ENCODE data around the gene TRAF1.
A peak's percentile ranks its signal among the peaks of the same experiment; 100 is the strongest.

Gene TRAF1

DNA sequence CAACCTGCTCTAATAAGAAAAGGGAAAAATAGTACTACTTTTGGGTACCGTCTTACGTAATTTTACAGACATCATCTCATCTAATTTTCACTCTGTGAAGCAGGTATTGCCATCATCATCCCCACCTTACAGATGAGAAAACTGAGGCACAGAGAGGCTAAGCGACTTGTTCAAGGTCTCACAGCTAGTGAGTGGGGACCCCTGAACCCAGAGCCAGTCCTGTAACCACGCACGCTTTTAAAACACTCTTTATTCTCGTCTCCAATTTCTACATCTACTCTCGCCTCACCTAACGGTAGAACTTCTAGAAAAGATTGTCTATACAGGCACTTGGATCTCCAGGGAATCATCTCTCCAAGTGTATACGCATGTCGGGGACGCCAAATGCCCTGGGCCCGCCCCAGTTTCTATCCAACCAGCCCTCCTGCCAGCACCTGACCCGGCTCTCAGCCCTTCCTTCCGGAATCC lies 1.5 kb upstream of the TRAF1 start:
- Histone ChIP-seq H3F3A (ENCODE audit: low read depth) (peaks cover 5% of the 10 kb centered on the region; the same call in 1 of the 2 replicates), H3K9ac (ENCODE audit: low read depth, low read length, poor library complexity, severe bottlenecking) (peak overlapping the region; percentile 70), H2AFZ (ENCODE audit: low read length) (no peak overlapping the region), H3K36me3 (ENCODE audit: insufficient read depth, low read length) (no peaks in the 10 kb centered on the region), H3K9me2 (replicated peaks; ENCODE audit: low read depth, low read length) (no peaks in the 10 kb centered on the region), H3K4me2 (ENCODE audit: low read depth, low read length, poor library complexity, severe bottlenecking) (peak overlapping the region; percentile 63), H3K27me3 (ENCODE audit: insufficient read depth, low read length, poor library complexity, severe bottlenecking) (no peaks in the 10 kb centered on the region), H3K9me3 (ENCODE audit: insufficient read depth, low read depth, low read length) (no peaks in the 10 kb centered on the region), H3K4me1 (ENCODE audit: insufficient read depth, low read length, poor library complexity, severe bottlenecking) (peaks cover 73% of the 10 kb centered on the region), H4K20me1 (ENCODE audit: insufficient read depth, low read length, poor library complexity, severe bottlenecking) (no peaks in the 10 kb centered on the region), H3K79me2 (ENCODE audit: insufficient read depth, low read length) (peaks cover 9% of the 10 kb centered on the region; the same call in 1 of the 2 replicates), H3K4me3 (ENCODE audit: low read length, poor library complexity, severe bottlenecking) (peak overlapping the region; percentile 62)
- TF ChIP-seq EZH2phosphoT487 (IDR thresholded peaks at IDR 0.05; ENCODE audit: borderline replicate concordance), result no peak
- TF ChIP-seq CTCF (conservative IDR thresholded peaks at IDR 0.05; ENCODE audit: low read length), result no peak

DNA sequence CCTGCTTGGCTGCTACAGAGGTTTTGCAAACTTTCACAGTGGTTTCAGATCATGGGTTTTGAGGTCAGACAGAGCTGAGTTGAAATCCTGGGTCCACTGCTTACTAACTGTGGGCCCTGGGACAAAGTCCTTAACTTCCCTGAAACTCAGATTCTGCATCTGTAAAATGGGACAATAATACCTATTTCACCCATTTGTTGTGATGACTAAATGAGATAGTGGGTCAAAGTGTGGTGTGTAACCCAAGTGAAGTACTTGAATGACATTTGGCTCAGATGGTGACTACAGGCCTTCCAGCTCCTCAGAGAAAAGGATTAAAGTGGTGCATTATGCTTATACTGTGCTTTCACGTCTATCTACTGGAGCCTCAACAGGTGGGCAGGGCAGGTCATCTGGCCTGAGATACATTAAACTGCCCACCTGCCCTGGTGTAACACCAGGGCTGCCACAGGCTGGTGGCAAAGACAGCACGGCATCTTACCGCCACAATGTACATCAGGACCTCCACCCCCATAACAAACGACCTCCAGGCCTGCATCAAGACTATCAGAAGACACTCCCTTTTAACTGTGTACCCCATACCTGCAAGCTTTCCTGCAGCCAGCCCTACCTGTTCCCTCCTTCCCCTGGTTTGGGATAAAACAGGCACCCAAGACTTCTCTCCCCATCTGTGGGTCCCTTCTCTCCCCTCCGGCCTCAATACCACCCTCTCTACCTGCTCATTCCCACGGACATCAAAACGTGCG lies 846 bp upstream of the TRAF1 start:
- peaks cover 67% of the 10 kb centered on the region for H3K4me1 ChIP-seq (ENCODE audit: insufficient read depth, low read length, poor library complexity, severe bottlenecking)
- no peaks in the 10 kb centered on the region for H3K9me3 ChIP-seq (ENCODE audit: insufficient read depth, low read depth, low read length)
- peaks cover 5% of the 10 kb centered on the region; the same call in 1 of the 2 replicates for H3F3A ChIP-seq (ENCODE audit: low read depth)
- TF ChIP-seq CTCF (conservative IDR thresholded peaks at IDR 0.05; ENCODE audit: low read length) (no peak), EZH2phosphoT487 (IDR thresholded peaks at IDR 0.05; ENCODE audit: borderline replicate concordance) (no peak)
- no peak overlapping the region for H3K4me3 ChIP-seq (ENCODE audit: low read length, poor library complexity, severe bottlenecking)
- H2AFZ ChIP-seq (ENCODE audit: low read length), result no peak overlapping the region
- H3K36me3 ChIP-seq (ENCODE audit: insufficient read depth, low read length), result no peaks in the 10 kb centered on the region
- H3K79me2 ChIP-seq (ENCODE audit: insufficient read depth, low read length), result peaks cover 9% of the 10 kb centered on the region; the same call in 1 of the 2 replicates
- H3K9ac ChIP-seq (ENCODE audit: low read depth, low read length, poor library complexity, severe bottlenecking), result peak overlapping the region; percentile 61
- no peaks in the 10 kb centered on the region for H3K9me2 ChIP-seq (replicated peaks; ENCODE audit: low read depth, low read length)
- H4K20me1 ChIP-seq (ENCODE audit: insufficient read depth, low read length, poor library complexity, severe bottlenecking), result no peaks in the 10 kb centered on the region
- H3K27me3 ChIP-seq (ENCODE audit: insufficient read depth, low read length, poor library complexity, severe bottlenecking), result no peaks in the 10 kb centered on the region
- peak overlapping the region; percentile 63 for H3K4me2 ChIP-seq (ENCODE audit: low read depth, low read length, poor library complexity, severe bottlenecking)

DNA sequence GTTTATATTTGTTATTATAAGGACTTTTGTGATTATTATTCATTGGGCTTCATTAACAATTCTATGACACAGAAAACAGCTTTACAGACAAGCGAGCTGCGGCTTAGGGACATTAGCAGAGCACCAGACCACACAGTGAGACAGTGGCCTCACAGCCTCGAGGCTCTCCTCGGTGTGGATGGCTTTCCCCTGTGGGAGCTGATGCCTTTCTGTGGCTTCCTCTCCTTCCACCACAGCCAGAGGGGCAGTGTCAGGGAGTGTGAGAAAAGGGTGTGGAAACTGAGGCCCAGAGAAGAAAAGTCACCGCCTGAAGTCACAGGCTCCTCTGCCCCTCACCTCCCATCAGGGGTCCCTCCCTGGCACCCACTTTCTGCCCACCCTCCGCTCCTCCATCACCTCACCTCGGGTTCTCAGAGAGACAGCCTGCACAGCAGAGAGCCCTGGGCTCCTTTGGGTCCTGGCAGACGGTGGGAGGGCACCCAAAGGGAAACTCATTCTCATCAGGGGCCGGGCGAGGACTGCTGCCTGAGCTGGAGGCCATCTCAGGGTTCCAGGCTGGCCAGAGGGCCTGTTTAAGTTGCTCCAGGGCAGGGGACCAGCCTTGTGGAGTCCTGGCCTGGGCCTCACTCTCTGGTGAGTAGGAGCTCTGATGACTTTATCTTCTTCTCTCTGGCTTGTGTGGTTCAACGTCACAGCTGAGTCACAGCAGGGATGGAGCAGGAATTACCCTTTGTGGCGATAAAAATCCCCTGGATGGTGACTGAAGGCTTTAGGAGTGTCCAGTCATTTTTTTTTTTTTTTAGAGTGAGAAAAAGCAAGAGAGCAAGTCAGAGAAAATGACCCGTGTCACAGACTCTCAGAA lies 830 bp downstream of the TRAF1 start:
- H3K4me3 ChIP-seq (ENCODE audit: low read length, poor library complexity, severe bottlenecking), result peak overlapping the region; percentile 8
- no peaks in the 10 kb centered on the region; the same call in 1 of the 2 replicates for H3F3A ChIP-seq (ENCODE audit: low read depth)
- no peaks in the 10 kb centered on the region for H3K27me3 ChIP-seq (ENCODE audit: insufficient read depth, low read length, poor library complexity, severe bottlenecking)
- no peaks in the 10 kb centered on the region for H4K20me1 ChIP-seq (ENCODE audit: insufficient read depth, low read length, poor library complexity, severe bottlenecking)
- TF ChIP-seq CTCF (conservative IDR thresholded peaks at IDR 0.05; ENCODE audit: low read length) (no peak), EZH2phosphoT487 (IDR thresholded peaks at IDR 0.05; ENCODE audit: borderline replicate concordance) (no peak)
- no peaks in the 10 kb centered on the region for H3K9me3 ChIP-seq (ENCODE audit: insufficient read depth, low read depth, low read length)
- peaks cover 60% of the 10 kb centered on the region for H3K4me1 ChIP-seq (ENCODE audit: insufficient read depth, low read length, poor library complexity, severe bottlenecking)
- no peaks in the 10 kb centered on the region for H3K36me3 ChIP-seq (ENCODE audit: insufficient read depth, low read length)
- peaks cover 9% of the 10 kb centered on the region; the same call in 1 of the 2 replicates for H3K79me2 ChIP-seq (ENCODE audit: insufficient read depth, low read length)
- H3K9ac ChIP-seq (ENCODE audit: low read depth, low read length, poor library complexity, severe bottlenecking), result peak overlapping the region; percentile 61
- no peak overlapping the region for H2AFZ ChIP-seq (ENCODE audit: low read length)
- no peaks in the 10 kb centered on the region for H3K9me2 ChIP-seq (replicated peaks; ENCODE audit: low read depth, low read length)
- peak overlapping the region; percentile 52 for H3K4me2 ChIP-seq (ENCODE audit: low read depth, low read length, poor library complexity, severe bottlenecking)
